Type B pancreatic cell (in vitro differentiated cells): ENCODE measurements around the gene DNAJC15. TPM values are rescaled to one million over a fixed set of nuclear protein-coding genes. Genes with fewer than 3 reads are reported as not detected.

Experiments used
- DNase-seq: peaks from one replicate; pipeline ENCODE4 v3.0.0; 2021; ENCODE audit warnings: mixed read lengths; ENCODE audit not compliant: unreplicated experiment; ENCODE audit errors: extremely low spot score
- H3K27ac Mint-ChIP-seq: 2 replicates; pipeline ENCODE4 v1.8.0; 2021; ENCODE audit warnings: mild to moderate bottlenecking, mixed read lengths
- H3K27me3 Mint-ChIP-seq: 2 replicates; pipeline ENCODE4 v1.8.0; 2021; ENCODE audit warnings: mixed read lengths
- H3K36me3 Mint-ChIP-seq: 2 replicates; pipeline ENCODE4 v1.8.0; 2021; ENCODE audit warnings: mixed read lengths
- H3K4me1 Mint-ChIP-seq: one replicate; pipeline ENCODE4 v1.8.0; 2021; ENCODE audit warnings: mixed read lengths; ENCODE audit not compliant: unreplicated experiment
- H3K4me3 Mint-ChIP-seq: 2 replicates; pipeline ENCODE4 v1.8.0; 2021; ENCODE audit warnings: mild to moderate bottlenecking, mixed read lengths
- H3K9me3 Mint-ChIP-seq: 2 replicates; pipeline ENCODE4 v1.8.0; 2021; ENCODE audit warnings: mixed read lengths
- total RNA-seq: library from RNA; stranded (reverse); gene quantifications from 2 replicates; pipeline ENCODE4 v1.2.1, GENCODE V29; 2021; ENCODE audit warnings: low replicate concordance
- TF ChIP-seq, protein P1 (sequence below): fragments of 200-600 bp; sonication (generic); conservative IDR thresholded peaks from 2 replicates; pipeline ENCODE4 v1.5.0; 2021; ENCODE audit warnings: antibody characterized with exemption, mild to moderate bottlenecking

DNAJC15 gene
- total RNA-seq, 1 donor from 2014 or later = 19.7 TPM

- Mint-ChIP-seq H3K27me3 (peaks cover 15% of the 10 kb centered on the region), H3K4me3 (no peak overlapping the region), H3K27ac (no peak overlapping the region), H3K9me3 (no peaks in the 10 kb centered on the region), H3K36me3 (no peaks in the 10 kb centered on the region), H3K4me1 (peaks cover 40% of the 10 kb centered on the region)
- no peak for DNase-seq
- TF ChIP-seq, protein P1, sequence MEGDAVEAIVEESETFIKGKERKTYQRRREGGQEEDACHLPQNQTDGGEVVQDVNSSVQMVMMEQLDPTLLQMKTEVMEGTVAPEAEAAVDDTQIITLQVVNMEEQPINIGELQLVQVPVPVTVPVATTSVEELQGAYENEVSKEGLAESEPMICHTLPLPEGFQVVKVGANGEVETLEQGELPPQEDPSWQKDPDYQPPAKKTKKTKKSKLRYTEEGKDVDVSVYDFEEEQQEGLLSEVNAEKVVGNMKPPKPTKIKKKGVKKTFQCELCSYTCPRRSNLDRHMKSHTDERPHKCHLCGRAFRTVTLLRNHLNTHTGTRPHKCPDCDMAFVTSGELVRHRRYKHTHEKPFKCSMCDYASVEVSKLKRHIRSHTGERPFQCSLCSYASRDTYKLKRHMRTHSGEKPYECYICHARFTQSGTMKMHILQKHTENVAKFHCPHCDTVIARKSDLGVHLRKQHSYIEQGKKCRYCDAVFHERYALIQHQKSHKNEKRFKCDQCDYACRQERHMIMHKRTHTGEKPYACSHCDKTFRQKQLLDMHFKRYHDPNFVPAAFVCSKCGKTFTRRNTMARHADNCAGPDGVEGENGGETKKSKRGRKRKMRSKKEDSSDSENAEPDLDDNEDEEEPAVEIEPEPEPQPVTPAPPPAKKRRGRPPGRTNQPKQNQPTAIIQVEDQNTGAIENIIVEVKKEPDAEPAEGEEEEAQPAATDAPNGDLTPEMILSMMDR = no peak
Observed at GRCh38 chr13:43136920-43137575, 113.7 kb downstream of the DNAJC15 start.

DNA sequence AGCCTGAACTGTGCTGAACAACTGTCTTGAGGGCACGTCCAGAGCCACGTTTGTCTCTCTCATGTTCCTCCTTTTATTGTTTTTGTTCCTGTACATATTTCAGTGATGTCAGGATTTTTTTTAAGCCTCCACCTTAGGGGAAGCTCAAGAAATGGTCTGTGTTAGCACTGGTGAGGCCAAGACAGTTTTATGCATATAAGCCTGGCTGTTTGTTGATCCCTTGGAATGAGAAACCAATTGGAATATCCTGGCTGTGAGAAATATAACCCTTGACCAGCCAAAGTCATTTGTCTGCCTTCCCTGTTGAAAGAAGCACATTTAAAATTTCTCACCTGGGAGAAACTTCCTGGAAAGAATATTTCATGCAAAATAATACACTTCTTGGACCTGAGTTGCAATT is 115.8 kb downstream of the DNAJC15 start:
- peaks cover 30% of the 10 kb centered on the region for H3K4me1 Mint-ChIP-seq
- no peak overlapping the region for H3K27ac Mint-ChIP-seq
- peaks cover 7% of the 10 kb centered on the region for H3K27me3 Mint-ChIP-seq
- H3K4me3 Mint-ChIP-seq = no peak overlapping the region
- no peak for DNase-seq
- TF ChIP-seq, protein P1 = no peak
- H3K36me3 Mint-ChIP-seq = no peaks in the 10 kb centered on the region
- H3K9me3 Mint-ChIP-seq = no peaks in the 10 kb centered on the region

GRCh38 chr13:43139921-43140320 is 116.5 kb downstream of the DNAJC15 start:
- Mint-ChIP-seq H3K27ac (no peak overlapping the region), H3K9me3 (no peaks in the 10 kb centered on the region), H3K36me3 (no peaks in the 10 kb centered on the region), H3K4me1 (peaks cover 30% of the 10 kb centered on the region), H3K4me3 (no peak overlapping the region), H3K27me3 (peaks cover 7% of the 10 kb centered on the region)
- no peak for DNase-seq
- TF ChIP-seq, protein P1 = no peak

GRCh38 chr13:43140985-43141384 is 117.6 kb downstream of the DNAJC15 start:
- Mint-ChIP-seq H3K36me3 (no peaks in the 10 kb centered on the region), H3K4me1 (peaks cover 25% of the 10 kb centered on the region), H3K9me3 (no peaks in the 10 kb centered on the region), H3K27me3 (peaks cover 10% of the 10 kb centered on the region), H3K4me3 (no peak overlapping the region), H3K27ac (no peak overlapping the region)
- TF ChIP-seq, protein P1 = no peak
- no peak for DNase-seq

DNA sequence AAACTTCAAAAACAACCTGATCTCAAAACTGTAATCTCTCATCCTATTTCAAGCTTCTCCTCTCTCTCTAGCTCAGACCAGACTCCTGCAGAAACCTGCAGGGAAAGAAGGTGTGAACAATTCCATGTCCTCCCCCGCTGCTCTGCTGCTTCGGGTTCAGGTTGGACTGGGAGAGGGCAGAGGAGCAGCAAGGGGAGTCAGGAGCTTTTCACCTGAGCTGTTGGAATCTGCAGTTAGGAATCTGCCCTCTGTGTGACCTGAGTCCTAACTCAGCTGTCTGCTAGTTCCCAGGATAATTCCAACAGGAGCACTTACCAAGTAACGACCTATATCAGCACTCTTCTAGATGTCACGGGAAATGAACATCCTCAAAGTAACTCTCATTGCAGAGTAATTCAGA is 118.3 kb downstream of the DNAJC15 start:
- H3K4me1 Mint-ChIP-seq = peaks cover 29% of the 10 kb centered on the region
- H3K27ac Mint-ChIP-seq = no peak overlapping the region
- H3K27me3 Mint-ChIP-seq = peaks cover 10% of the 10 kb centered on the region
- H3K36me3 Mint-ChIP-seq = no peaks in the 10 kb centered on the region
- H3K9me3 Mint-ChIP-seq = no peaks in the 10 kb centered on the region
- no peak overlapping the region for H3K4me3 Mint-ChIP-seq
- TF ChIP-seq, protein P1 = no peak
- no peak for DNase-seq
